H9 (cell line): ENCODE measurements around the gene RLF. TPM values are rescaled to one million over a fixed set of nuclear protein-coding genes. Genes with fewer than 3 reads are reported as not detected.

ENCODE experiments used
- DNase-seq: peaks from one replicate; pipeline ENCODE4 v3.0.0-alpha.2; 2017
- H2AFZ ChIP-seq: one replicate; pipeline ENCODE4 v1.6.1; 2013; ENCODE audit warnings: mild to moderate bottlenecking, low read length, control low read depth, moderate library complexity
- H2AK5ac ChIP-seq: 2 replicates; pipeline ENCODE4 v1.6.1; 2013; ENCODE audit warnings: low read length, control low read depth, mixed read lengths; ENCODE audit not compliant: insufficient read length
- H2BK120ac ChIP-seq: one replicate; pipeline ENCODE4 v1.6.1; 2013; ENCODE audit warnings: low read depth, mild to moderate bottlenecking, low read length, control low read depth, inconsistent platforms; ENCODE audit not compliant: poor library complexity, severe bottlenecking
- H2BK12ac ChIP-seq: 2 replicates; pipeline ENCODE4 v1.6.1; 2013; ENCODE audit warnings: low read length, control low read depth, mixed read lengths, low read depth; ENCODE audit not compliant: insufficient read length
- H2BK15ac ChIP-seq: 2 replicates; pipeline ENCODE4 v1.6.1; 2013; ENCODE audit warnings: low read depth, low read length, control low read depth
- H2BK20ac ChIP-seq: one replicate; pipeline ENCODE4 v1.6.1; 2013; ENCODE audit warnings: low read depth, mild to moderate bottlenecking, low read length, control low read depth, inconsistent platforms; ENCODE audit not compliant: poor library complexity, severe bottlenecking
- H2BK5ac ChIP-seq: 2 replicates; pipeline ENCODE4 v1.6.1; 2013; ENCODE audit warnings: low read length, control low read depth, mixed read lengths; ENCODE audit not compliant: insufficient read length
- H3K14ac ChIP-seq: 2 replicates; pipeline ENCODE4 v1.6.1; 2013; ENCODE audit warnings: low read length, control low read depth; ENCODE audit not compliant: insufficient read depth
- H3K18ac ChIP-seq: 2 replicates; pipeline ENCODE4 v1.6.1; 2013; ENCODE audit warnings: low read depth, mild to moderate bottlenecking, mixed read lengths, low read length, control low read depth; ENCODE audit not compliant: insufficient read length
- H3K23ac ChIP-seq: 2 replicates; pipeline ENCODE4 v1.6.1; 2013; ENCODE audit warnings: low read length, control low read depth, mixed read lengths, low read depth; ENCODE audit not compliant: insufficient read length
- H3K23me2 ChIP-seq: 2 replicates; pipeline ENCODE4 v1.6.1; 2013; ENCODE audit warnings: low read depth, mild to moderate bottlenecking, mixed read lengths, low read length, control low read depth; ENCODE audit not compliant: insufficient read length, poor library complexity, severe bottlenecking
- H3K27ac ChIP-seq: 2 replicates; pipeline ENCODE4 v1.5.1; 2013; ENCODE audit warnings: low read length, control low read depth, mixed read lengths, low read depth; ENCODE audit not compliant: insufficient read length
- H3K27me3 ChIP-seq: 2 replicates; pipeline ENCODE4 v1.6.1; 2013; ENCODE audit warnings: low read length, control low read depth, inconsistent platforms; ENCODE audit not compliant: insufficient read depth
- H3K4ac ChIP-seq: 2 replicates; pipeline ENCODE4 v1.6.1; 2013; ENCODE audit warnings: low read depth, mild to moderate bottlenecking, control low read depth, inconsistent platforms, low read length, moderate library complexity
- H3K4me1 ChIP-seq: 2 replicates; pipeline ENCODE4 v1.6.1; 2013; ENCODE audit warnings: low read length, control low read depth, inconsistent platforms; ENCODE audit not compliant: insufficient read depth
- H3K4me2 ChIP-seq: 2 replicates; pipeline ENCODE4 v1.6.1; 2013; ENCODE audit warnings: low read length, control low read depth, mixed read lengths; ENCODE audit not compliant: insufficient read length, insufficient read depth
- H3K56ac ChIP-seq: 2 replicates; pipeline ENCODE4 v1.6.1; 2013; ENCODE audit warnings: low read depth, mild to moderate bottlenecking, mixed read lengths, low read length, control low read depth; ENCODE audit not compliant: insufficient read length
- H3K79me1 ChIP-seq: 2 replicates; pipeline ENCODE4 v1.6.1; 2013; ENCODE audit warnings: low read depth, mild to moderate bottlenecking, moderate library complexity, low read length, control low read depth, inconsistent platforms; ENCODE audit not compliant: insufficient read depth, poor library complexity, severe bottlenecking
- H3K79me2 ChIP-seq: 2 replicates; pipeline ENCODE4 v1.6.1; 2013; ENCODE audit warnings: low read length, control low read depth, inconsistent platforms; ENCODE audit not compliant: insufficient read depth
- H3K9ac ChIP-seq: 2 replicates; pipeline ENCODE4 v1.6.1; 2013; ENCODE audit warnings: low read length, control low read depth, mixed read lengths; ENCODE audit not compliant: insufficient read length; ENCODE audit errors: extremely low read depth
- H3K9me3 ChIP-seq: one replicate; pipeline ENCODE4 v1.6.1; 2013; ENCODE audit warnings: low read depth, low read length, inconsistent platforms; ENCODE audit not compliant: control insufficient read depth
- H3T11ph ChIP-seq: one replicate; pipeline ENCODE4 v1.6.1; 2013; ENCODE audit warnings: mild to moderate bottlenecking, low read length, control low read depth, inconsistent platforms
- H4K20me1 ChIP-seq: one replicate; pipeline ENCODE4 v1.6.1; 2013; ENCODE audit not compliant: control insufficient read depth, insufficient read length, insufficient read depth
- H4K5ac ChIP-seq: 2 replicates; pipeline ENCODE4 v1.6.1; 2013; ENCODE audit warnings: low read depth, mild to moderate bottlenecking, mixed read lengths, low read length, control low read depth; ENCODE audit not compliant: insufficient read length
- H4K8ac ChIP-seq: replicated peaks from 2 replicates; pipeline ENCODE4 v1.6.1; 2013; ENCODE audit warnings: low read length, control low read depth, mixed read lengths, low read depth; ENCODE audit not compliant: insufficient read length
- H4K91ac ChIP-seq: 2 replicates; pipeline ENCODE4 v1.6.1; 2013; ENCODE audit warnings: low read depth, mild to moderate bottlenecking, moderate library complexity, mixed read lengths, low read length, control low read depth; ENCODE audit not compliant: insufficient read length
- H3K27ac Mint-ChIP-seq, 3 experiments: 2 replicates in 2 of 3; 3 replicates in 1 of 3; pipeline ENCODE4 v1.8.0; 2020 to 2021; ENCODE audit warnings: mixed read lengths in 3 of 3, mild to moderate bottlenecking in 1 of 3, moderate library complexity in 1 of 3
- H3K27me3 Mint-ChIP-seq: 2 replicates; pipeline ENCODE4 v1.8.0; 2021; ENCODE audit warnings: low read depth, mild to moderate bottlenecking, moderate library complexity, mixed read lengths
- H3K36me3 Mint-ChIP-seq, 3 experiments: 2 replicates in 2 of 3; 3 replicates in 1 of 3; pipeline ENCODE4 v1.8.0; 2020 to 2021; ENCODE audit warnings: low read depth in 3 of 3, mixed read lengths in 3 of 3; ENCODE audit not compliant: insufficient read depth in 1 of 3
- H3K4me1 Mint-ChIP-seq, 2 experiments: 2 replicates each; pipeline ENCODE4 v1.8.0; 2020; ENCODE audit warnings: mixed read lengths in 2 of 2
- H3K4me3 Mint-ChIP-seq, 2 experiments: 2 replicates in 1 of 2; 3 replicates in 1 of 2; pipeline ENCODE4 v1.8.0; 2020 to 2021; ENCODE audit warnings: mild to moderate bottlenecking in 2 of 2, mixed read lengths in 2 of 2, moderate library complexity in 1 of 2
- H3K9me3 Mint-ChIP-seq, 2 experiments: 2 replicates in 1 of 2; 3 replicates in 1 of 2; pipeline ENCODE4 v1.8.0; 2020; ENCODE audit warnings: mild to moderate bottlenecking in 2 of 2, mixed read lengths in 2 of 2, moderate library complexity in 1 of 2
- CTCF ChIP-seq: fragments of 200-600 bp; sonication (generic); conservative IDR thresholded peaks from 3 replicates; pipeline ENCODE4 v1.8.0; 2021; ENCODE audit warnings: antibody characterized with exemption, mild to moderate bottlenecking
- WGBS: extraction: QIAGEN DNeasy Blood & Tissue Kit; methylation state at CpG from one replicate; pipeline ENCODE4 v1.1.7; 2013; ENCODE audit warnings: missing lambda C conversion rate, low lambda C conversion rate, mixed read lengths; ENCODE audit not compliant: insufficient read length; ENCODE audit errors: extremely low coverage; 5-methylcytosine and 5-hydroxymethylcytosine counted together
- total RNA-seq: library from RNA; stranded (reverse); gene quantifications from 2 replicates; pipeline ENCODE4 v1.2.1, GENCODE V29; 2021

Gene RLF
- total RNA-seq, 1 experiment from 2014 or later: 19.2 TPM

- Histone ChIP-seq H4K20me1 (no peaks in the 10 kb centered on the region), H2AK5ac (no peak overlapping the region), H3K9ac (no peak overlapping the region), H3K18ac (no peak overlapping the region), H3K56ac (no peak overlapping the region), H2BK12ac (no peak overlapping the region), H4K8ac (no peak overlapping the region), H3K27ac (no peak overlapping the region), H3K23me2 (no peaks in the 10 kb centered on the region), H2BK20ac (no peak overlapping the region), H2AFZ (no peak overlapping the region), H3K79me1 (no peaks in the 10 kb centered on the region), H3K4ac (no peak overlapping the region), H4K5ac (no peak overlapping the region), H4K91ac (no peak overlapping the region), H2BK5ac (no peak overlapping the region), H3T11ph (no peak overlapping the region), H3K4me2 (no peak overlapping the region), H3K27me3 (peaks cover 2% of the 10 kb centered on the region; the same call in 1 of the 2 replicates), H3K9me3 (no peaks in the 10 kb centered on the region), H2BK15ac (no peak overlapping the region), H3K14ac (no peak overlapping the region), H2BK120ac (no peak overlapping the region), H3K23ac (no peak overlapping the region), H3K4me1 (no peaks in the 10 kb centered on the region), H3K79me2 (no peaks in the 10 kb centered on the region)
- no peaks in the 10 kb centered on the region for H3K9me3 Mint-ChIP-seq
- peaks cover 12 to 27% (median 20%) of the 10 kb centered on the region in 3 experiments; a peak in 6 of 7 replicates for H3K36me3 Mint-ChIP-seq
- WGBS: no CpG with 5 or more reads among the region's 1 CpG
- peak overlapping the region in 1 of 3 experiments; percentile 34; a peak in 2 of 7 replicates for H3K27ac Mint-ChIP-seq
- no peak for DNase-seq
- H3K4me1 Mint-ChIP-seq: no peaks in the 10 kb centered on the region
- no peak for TF ChIP-seq CTCF
- no peaks in the 10 kb centered on the region; the same call in 1 of the 2 replicates for H3K27me3 Mint-ChIP-seq
- H3K4me3 Mint-ChIP-seq: no peak overlapping the region
These were observed 80.2 kb downstream of the RLF start for GRCh38 chr1:40241362-40241761.
